LHCN-M2 (cell line): ENCODE measurements around the gene BRF1. TPM values are rescaled to one million over a fixed set of nuclear protein-coding genes. Genes with fewer than 3 reads are reported as not detected.

Experiments
- DNase-seq: peaks from one replicate; pipeline ENCODE4 v3.0.0-alpha.2; 2012; ENCODE audit warnings: low read depth
- total RNA-seq: library from RNA; depleted of rRNA; stranded (reverse); fragments of >200 nt; gene quantifications from 2 replicates; pipeline ENCODE4 v1.2.3, GENCODE V29; 2014

Gene BRF1
- total RNA-seq, 1 experiment from 2014 or later = 28.2 TPM

DNA sequence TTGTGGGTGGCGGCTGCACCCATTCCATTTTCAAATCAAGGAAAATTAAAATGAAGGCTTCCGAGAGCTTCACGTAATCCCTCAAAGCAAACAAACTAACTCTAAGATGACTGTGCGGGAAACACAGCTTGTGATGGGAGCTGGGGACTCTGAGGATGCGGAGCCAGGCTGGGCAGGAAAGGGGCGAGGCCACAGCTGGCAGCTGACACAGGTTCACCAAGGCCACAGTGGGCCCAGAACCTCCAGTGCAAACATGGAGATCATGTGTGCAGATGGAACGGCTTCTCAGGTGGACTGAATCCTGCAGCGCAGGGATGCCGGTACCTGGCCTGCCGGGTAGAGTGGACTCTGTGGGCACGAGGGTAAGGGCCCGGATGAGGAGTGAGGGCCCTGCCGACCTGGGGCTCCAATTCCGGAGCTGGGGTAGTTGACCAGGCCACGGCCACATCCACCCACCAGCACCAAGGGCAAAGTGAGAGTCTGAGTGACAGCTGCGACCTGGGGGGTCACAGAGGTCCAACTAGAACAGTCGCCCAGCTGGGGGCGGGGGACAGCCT is 71.6 kb downstream of the BRF1 start:
- no peak for DNase-seq

DNA sequence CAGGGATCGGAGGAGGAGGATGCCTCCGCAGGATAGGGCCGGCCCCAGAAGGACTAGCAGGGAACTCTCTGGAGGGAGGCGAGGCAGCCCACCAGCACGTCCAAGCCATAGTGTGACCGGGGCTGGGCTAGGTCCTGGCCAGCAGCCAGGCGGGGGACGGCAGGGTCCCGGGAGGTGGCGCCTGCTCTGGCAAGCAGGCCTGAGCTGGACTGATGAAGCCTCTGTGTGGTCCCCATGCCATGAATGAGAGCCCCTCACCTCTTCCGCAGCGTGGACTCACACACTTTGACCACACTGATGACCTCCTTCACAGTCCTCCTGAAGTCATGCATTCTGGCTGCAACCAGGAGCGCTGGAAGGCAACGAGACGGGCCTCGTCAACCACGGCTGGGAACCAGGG is 72.2 kb downstream of the BRF1 start:
- no peak for DNase-seq

DNA sequence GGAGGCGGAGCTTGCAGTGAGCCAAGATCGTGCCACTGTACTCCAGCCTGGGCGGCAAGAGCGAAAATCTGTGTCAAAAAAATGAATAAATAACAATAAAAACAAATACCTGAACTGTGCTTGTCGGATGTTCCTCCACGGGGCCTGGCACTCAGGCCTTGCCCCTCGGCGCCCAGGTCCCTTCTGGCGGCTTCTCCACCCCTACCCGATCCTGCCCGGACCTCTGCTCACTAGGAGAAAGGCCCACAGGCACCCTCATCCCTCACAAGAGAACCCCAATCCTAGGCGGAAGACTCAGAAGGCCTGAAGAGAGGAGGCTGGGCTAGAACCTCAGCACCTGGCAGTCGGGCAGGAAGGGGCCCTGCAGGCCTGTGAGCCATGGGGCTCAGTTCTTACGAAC is 73.5 kb downstream of the BRF1 start:
- DNase-seq = no peak

DNA sequence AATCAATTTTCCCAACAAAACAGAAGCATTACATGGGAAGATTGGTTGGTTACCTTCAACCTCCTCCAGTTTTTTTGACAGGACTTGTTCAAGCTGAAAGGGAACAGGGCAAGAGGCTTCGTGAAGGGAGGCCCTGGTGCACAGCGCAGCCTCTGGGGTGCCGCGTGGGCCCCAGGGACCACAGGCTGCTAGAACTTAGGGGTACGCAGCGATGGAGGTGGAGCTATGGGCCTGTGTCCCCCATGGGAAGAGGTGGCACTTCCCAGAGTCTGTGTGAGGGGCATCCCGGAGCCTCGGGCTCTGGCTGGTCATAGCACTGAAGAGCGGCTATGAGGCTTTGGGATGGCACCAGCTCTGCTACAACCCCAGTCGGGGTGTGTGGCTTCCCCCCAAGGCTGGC is 74.6 kb downstream of the BRF1 start:
- no peak for DNase-seq

DNA sequence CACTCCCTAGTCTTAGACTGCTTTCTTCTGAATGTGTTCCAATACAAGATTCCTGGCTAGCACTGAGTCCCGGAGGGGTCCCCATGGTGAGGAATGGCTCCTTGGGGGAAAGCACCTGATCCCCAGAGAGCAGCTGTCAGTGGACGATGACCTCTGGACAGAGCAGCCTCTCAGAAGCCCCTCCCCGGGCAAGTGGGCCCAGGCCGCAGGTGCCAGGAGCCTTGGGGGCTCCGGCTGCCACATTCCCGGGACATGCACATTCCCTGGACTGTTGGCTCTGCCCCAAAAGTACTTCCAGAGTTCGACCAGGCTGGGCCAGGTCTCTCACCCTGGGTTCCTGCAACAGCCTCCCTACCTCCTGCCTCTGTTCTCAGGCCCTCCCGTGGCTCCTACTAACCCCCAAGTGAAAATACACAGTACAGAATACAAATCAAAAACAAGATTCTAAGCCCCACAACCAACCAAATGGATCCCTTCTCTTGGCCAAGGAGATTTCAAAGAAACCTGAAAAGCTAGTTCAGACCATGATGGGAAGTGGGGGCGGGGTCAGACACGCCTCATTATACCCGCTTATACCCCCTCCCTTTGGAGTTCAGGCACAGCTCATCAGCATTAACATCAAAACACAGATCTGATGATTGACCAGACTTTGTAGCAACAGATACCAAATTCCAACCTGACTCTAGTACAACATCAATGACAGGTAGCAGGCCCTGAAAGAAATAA is 75.8 kb downstream of the BRF1 start:
- DNase-seq = no peak

DNA sequence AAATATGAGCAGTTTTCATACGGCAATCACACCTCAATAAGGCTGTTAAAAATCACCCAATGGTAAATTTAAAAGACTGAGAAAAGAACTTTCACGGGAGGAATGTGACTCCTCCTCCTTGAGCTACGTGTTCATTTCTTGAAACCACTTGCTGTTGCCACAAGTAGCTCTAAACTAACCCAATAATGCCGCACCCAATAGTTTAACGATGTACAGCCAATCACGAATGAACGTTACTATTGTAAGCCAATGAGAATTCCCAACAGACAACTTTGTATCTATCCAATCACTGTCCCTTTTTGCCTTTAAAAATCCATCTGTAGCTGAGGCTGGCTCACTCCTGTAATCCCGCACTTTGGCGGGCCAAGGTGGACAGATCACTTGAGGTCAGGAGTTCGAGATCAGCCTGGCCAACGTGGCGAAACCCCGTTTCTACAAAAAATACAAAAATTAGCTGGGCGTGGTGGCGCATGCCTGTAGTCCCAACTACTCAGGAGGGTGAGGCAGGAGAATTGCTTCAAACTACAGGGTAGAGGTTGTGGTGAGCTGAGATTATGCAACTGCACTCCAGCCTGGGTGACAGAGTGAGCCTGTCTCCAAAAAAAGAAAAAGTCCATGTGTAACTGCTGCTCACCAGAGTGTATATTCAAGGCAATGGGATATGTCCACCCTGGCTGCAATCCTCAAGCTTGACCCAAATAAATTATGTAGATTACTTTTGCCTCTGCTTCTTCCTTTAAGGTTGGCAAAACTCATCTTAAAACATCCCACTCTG is 76.8 kb downstream of the BRF1 start:
- DNase-seq = no peak

DNA sequence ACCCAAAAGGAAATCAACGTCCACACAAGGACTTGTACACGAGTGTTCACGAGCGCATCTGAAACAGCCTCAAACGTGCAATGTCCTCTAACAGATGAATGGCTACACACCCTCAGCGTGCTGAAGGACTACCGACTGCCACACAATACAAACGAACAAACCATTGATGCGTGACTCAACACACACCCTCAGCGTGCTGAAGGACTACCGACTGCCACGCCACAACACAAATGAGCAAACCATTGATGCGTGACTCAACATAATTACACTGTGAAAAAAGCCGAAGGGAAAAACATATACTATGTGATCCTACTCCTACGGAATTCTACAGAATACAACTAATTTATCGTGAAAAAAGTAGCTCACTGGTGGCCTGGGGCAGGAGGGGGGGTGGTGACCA is 77.5 kb downstream of the BRF1 start:
- no peak for DNase-seq

DNA sequence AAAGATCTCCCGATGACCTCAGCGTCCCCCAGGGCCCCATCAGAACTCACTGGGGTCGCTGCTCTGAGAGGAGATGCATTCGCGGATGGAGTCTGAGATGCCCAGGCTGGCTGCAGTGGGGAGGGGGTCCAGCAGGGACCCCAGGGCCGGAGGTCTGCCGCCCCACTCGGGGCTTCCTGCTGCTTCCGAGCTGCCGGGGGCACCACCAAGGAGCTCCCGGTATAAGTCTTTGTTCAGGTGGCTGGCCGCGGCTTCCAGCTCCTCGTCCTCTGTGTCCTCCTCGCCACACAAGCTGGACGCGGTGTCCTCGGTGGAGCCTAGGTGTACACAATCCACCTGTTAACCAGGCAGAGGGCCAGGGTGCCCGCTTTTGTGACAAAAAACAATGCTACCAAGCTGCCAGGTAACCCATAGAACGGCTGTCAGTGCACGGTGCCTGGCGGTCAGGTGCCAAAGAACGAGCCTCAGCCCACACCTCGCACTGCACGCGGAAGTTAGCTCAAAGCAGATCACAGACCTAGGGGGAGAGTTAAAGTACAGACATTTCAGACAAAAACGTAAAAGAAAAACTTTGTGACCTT is 79.1 kb downstream of the BRF1 start:
- no peak for DNase-seq

DNA sequence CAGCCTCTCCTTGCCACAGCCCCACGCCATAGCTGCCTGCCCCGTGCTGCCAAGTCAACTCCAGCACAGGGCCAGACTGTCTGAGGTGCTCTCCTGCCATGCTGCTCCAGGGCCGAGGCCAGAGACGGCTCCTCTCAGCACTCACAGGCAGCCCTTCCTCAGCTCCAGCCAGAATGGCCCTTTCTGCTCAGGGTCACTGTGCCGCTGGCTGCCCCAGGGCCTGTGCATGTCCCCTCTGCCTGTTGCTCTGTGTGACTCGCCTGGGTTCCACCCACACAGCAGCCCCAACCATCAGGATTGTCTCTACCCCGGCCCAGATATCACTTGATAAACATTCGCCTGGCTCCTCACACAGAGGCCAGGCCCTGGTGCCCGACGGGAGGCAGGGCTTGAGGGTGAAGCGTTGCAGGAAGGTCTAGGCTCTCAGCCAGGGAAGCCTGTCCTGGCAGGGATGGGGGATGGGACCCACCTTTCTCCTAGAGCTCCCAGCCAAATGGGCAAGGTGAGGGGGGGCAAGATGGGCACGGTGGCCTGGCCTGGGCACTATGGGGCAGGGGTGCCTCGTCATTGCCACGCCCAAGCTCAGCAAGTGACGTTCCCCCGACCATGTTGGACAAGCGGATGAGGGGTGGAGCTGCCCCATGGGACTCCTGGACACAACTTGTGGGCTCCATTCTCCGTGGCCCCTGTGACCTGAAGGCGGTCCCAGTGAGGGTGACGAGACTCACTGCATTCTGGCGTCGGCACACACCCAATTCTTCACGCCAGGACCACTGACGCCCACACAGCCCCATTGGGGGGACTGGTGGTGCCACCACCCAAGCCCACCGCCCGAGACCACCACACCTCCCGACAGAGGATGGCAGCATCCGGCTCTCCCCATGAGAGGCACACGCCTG is 79.9 kb downstream of the BRF1 start:
- DNase-seq = no peak

DNA sequence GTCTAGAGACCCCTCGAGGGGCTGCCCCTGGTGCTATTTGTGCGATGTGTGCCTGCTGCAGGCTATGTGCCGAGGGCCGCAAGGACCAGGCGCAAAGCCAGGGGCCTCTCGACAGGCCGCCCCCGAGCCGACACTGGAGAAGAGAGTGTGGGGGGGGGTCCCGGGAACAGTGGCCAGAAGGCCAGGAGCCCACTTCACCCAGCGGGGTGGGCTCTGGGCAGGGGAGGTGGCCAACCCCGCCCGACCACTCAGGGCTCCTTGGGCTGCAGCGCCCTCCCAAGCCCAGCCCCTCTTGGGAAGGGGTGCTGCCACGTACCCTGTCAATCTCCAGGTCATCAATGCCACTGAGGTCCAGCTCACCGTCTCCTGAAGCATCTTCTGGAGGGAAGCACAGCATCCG is 81.0 kb downstream of the BRF1 start:
- no peak for DNase-seq

DNA sequence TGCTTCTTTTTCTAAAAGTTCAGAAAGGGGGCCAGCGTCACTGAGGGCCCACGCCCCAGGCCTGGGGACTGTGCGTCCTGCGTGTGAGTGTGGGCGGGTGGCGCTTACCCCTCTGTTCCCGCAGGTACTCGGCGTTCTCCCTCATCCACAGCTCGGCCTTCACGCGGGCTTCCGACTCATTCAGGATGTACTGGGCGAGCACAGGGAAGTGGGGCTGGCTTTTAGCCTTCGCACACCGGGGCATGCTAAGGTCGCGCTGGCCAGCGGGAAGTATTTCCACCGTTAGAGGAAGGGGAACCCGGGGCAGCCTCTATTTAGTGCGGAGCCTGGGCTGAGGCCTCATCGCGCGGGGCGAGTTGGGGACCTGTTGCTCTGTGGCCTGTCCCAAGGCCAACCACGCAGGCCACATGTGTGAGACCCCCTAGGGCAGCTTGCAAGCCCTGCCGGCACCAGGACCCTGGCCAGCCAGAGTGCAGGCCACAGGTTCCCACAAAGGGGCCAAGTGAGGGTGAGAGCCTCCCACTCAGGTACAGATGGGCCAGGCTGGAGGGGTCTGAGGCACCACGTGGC is 81.7 kb downstream of the BRF1 start:
- DNase-seq = no peak

DNA sequence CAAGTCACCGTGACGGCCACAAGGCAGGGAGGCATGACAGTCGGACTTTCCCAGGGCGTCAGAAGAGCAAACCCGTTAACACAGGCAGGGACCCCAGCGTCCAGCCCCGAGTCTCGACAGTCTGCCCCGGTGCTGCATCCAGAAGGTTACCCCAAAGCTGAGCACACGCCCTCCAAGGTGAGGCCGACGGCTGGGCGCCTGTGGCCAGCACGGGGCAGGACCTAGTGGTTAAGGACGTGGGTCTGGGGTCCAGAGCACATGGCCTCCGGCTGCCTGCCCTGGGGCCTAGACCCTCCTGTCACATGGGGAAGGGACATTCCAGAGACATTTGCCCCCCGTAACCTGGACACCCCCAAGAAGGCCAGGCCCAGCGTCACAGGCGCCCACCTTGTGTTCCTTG is 82.2 kb downstream of the BRF1 start:
- DNase-seq = no peak

DNA sequence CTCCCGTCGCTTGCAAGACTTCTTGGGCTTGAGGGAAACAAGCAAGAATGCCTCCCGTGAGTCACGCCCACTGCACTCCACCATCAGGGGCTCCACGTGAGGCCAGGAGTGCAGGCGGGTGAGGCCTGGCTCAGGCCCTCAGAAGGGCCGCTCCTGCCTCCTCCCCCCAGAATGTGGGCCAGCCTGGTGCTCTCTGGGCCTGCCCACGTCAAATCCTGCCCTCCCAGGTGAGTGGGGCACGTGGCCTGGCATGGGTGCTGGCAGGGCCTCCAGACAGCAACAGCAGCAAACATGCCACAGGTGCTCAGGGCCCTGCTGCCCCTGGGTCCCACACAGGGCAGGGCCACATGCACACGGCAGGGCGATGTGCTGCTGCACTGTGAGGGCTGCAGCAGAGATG is 83.0 kb downstream of the BRF1 start:
- no peak for DNase-seq

DNA sequence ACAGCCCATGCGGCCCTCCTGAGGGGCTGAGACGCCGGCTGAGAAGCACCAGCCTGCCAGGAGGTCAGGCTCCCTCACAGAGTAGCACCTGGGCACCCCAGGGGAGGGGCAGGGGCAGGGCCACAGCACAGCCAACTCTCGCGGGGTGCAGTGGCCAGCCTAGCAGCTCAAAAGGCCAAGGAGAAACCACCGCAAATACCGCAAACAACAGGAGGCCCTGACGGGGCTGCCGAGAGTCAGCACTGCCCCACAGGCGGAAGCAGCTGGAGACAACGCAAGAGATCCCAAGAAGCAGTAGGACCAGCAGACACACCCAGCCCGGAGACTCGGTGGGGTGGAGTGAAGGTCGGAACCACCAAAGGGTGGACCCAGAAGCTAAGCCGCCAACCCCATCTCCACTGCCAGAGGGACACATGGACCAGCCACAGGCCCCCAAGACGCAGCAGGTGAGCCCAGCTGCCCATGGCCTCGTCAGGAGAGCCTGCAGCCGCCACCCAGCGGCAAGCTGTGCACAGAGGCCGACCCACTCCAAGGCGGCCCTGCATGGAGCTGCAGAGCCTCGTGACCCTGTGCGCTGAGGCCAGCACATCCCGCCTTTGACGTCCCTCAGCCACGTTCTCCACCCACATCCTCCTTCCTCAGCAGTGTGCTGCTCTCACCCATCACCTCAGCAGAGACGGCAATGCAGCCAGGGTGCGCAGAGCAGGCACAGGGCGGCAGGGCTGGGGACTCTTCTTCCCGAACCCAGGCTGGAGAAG is 84.1 kb downstream of the BRF1 start:
- no peak for DNase-seq

DNA sequence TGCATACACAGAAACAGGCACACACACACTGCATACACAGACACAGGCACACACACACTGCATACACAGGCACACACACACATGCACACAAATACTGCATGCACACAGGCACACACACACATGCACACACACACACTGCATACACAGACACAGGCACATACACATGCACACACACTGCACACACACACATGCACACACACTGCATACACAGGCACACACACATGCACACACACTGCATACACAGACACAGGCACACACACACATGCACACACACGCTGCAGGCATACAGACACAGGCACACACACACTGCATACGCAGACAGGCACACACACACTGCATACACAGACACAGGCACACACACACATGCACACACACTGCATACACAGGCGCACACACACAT is 85.2 kb downstream of the BRF1 start:
- no peak for DNase-seq

DNA sequence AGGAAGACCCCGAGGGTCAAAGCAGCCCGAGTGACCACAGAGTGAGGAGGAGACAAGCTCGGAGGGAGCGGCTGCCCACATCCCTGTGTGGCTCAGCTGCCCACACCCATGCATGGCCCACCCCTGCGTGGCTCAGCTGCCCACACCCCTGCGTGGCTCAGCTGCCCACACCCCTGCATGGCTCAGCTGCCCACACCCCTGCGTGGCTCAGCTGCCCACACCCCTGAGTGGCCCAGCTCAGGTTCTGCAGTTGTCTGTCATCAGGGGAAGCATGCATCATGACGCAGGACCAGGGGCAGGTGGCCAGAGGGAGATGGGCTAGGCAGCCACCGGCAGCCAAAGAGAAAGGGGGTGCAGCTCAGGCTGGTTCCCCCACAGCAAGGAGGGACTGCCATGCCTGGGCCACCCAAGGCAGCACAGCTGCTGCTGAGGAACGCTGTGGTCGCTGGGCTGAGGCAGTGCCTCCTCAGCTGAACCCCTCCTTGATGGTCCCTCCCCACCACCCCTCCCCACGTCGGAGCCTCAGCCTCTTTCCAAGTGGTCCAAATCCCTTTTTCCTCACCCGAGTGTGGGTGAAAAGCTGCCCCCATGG is 86.4 kb downstream of the BRF1 start:
- DNase-seq = no peak

DNA sequence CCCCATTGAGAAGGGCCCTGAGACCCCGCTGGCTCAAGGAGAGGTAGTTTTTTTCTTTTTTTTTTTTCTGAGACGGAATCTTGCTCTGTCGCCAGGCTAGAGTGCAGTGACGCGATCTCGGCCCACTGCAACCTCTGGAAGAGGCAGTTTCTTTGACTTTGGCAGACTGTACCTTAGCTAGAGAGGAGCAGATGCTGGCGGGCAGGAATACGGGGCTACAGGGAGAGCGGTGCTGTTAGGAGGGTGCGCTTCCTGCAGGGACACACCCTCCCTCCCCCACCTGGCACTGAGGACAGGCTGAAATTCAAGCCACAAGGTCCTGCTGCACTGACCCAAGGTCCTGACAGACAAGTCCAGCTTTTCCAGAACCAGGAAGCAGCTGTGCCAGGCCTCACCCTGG is 87.4 kb downstream of the BRF1 start:
- no peak for DNase-seq

DNA sequence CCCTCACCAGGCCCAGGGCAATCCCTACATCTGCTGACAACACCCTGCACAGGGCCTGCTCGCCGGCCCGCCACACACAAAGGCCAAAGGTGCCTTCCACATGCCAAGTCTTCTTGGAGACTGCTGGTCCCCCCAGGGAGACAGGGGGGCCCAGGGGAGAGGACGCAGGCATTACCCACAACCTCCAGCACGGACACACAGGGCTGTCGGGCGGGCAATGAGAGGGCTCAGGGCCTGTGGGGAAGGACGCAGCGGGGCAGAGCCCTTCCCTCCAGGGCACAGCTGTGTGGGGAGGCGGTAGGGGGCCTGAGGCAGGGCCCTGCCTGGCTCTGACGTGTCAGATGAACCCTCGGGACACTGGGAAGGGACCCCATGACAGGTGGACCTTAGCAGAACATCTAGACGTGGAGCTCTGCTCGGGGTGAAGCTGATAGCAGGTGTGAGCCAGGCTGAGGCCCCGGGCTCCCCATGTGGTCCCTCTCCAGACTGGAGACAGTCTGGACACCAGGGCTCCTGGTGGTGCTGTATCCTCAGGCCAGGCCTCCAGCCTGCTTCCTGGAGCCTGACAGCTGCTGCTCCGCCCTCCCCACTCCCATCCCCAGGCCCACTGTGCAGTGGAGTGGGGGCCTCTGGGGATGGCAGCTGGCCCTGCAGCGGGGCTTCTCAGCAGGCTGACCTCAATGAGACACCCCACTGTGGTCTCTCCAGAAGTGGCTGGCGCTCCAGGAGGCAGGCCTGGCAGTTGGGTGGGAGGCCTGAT is 88.1 kb downstream of the BRF1 start:
- DNase-seq = peak; percentile 51

DNA sequence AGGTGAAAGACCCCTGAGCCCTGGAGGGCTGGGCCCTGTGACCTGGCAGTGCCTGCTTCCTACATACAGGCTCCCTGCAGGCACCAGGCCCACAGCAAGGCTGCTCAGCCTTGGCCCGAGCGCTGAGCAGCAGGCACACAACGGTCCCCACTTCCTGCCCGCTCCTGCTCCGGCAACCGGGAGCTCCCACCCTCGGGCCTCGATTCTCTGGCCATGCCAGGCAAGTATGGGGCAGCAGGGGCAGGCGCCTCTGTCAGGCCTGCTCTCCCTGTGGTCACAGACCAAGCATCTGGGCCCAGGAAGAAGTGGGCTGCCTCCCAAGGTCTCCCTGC is 89.1 kb downstream of the BRF1 start:
- no peak for DNase-seq
